ENCODE measurements around the gene AIFM2.

The AIFM2 gene

DNA sequence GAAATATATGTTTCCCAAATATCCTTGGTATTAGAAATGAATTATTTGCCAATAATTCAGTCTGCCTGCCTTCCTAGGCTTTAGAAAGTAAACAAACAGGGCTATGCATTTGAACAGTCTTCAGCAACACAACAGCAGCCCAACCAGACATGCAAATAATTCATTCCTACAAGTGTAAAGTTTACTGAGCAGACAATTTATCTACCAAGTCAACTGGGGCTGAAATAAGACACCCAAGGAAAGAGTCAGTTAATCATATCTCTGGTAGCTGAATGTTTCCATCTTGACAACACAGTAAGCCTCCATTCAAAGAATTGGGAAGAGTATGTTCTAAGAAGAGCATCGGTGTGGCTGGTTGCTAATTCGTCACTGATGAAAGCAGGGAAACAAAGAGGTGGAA is 38.4 kb downstream of the AIFM2 start:
- Histone ChIP-seq H3K4me3 (ENCODE audit: low read length) (no peak overlapping the region), H3K36me3 (replicated peaks; ENCODE audit: low read depth, low read length) (no peaks in the 10 kb centered on the region), H3K9me3 (ENCODE audit: insufficient read depth, low read length) (no peaks in the 10 kb centered on the region), H3K27ac (ENCODE audit: low read length) (no peak overlapping the region), H3K79me2 (ENCODE audit: low read length) (no peaks in the 10 kb centered on the region), H4K20me1 (ENCODE audit: insufficient read depth, low read length) (no peaks in the 10 kb centered on the region), H3K27me3 (ENCODE audit: low read depth, low read length) (no peaks in the 10 kb centered on the region), H2AFZ (ENCODE audit: low read depth, low read length) (no peak overlapping the region), H3K4me1 (ENCODE audit: low read length) (no peaks in the 10 kb centered on the region), H3K4me2 (ENCODE audit: low read length) (no peak overlapping the region), H3K9ac (ENCODE audit: low read length) (no peak overlapping the region)
- TF ChIP-seq EZH2phosphoT487 (IDR thresholded peaks at IDR 0.05; ENCODE audit: low read depth): no peak
- TF ChIP-seq, protein P1, sequence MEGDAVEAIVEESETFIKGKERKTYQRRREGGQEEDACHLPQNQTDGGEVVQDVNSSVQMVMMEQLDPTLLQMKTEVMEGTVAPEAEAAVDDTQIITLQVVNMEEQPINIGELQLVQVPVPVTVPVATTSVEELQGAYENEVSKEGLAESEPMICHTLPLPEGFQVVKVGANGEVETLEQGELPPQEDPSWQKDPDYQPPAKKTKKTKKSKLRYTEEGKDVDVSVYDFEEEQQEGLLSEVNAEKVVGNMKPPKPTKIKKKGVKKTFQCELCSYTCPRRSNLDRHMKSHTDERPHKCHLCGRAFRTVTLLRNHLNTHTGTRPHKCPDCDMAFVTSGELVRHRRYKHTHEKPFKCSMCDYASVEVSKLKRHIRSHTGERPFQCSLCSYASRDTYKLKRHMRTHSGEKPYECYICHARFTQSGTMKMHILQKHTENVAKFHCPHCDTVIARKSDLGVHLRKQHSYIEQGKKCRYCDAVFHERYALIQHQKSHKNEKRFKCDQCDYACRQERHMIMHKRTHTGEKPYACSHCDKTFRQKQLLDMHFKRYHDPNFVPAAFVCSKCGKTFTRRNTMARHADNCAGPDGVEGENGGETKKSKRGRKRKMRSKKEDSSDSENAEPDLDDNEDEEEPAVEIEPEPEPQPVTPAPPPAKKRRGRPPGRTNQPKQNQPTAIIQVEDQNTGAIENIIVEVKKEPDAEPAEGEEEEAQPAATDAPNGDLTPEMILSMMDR (IDR thresholded peaks at IDR 0.05; ENCODE audit: low read depth, low read length): no peak

DNA sequence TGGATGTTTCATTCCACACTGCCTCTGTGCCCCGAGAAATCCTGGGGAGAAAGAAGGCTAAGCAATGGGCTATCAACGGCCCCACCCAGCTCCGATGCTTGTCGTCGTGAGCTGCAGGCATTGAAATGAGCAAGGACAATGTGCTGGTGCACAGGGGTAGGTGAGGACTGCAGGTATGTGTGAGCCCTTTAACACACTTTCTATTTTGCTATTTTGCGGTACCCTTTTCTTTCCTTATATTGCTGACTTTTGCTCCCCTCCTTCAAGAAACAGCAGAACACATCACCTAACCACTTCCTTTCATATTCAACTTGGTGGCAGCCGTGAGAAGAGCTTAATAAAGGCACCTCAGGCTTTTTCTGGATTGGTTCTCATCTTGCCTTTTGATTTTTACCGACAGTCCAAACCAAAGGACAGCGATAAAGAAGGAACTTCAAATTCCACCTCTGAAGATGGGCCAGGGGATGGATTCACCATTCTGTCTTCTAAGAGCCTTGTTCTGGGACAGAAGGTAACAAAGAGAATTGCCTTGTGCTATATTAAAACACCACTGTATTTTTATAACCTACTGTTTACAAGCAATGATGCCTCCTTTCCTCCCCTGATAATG is 39.2 kb downstream of the AIFM2 start:
- H3K79me2 ChIP-seq (ENCODE audit: low read length): no peaks in the 10 kb centered on the region
- TF ChIP-seq EZH2phosphoT487 (IDR thresholded peaks at IDR 0.05; ENCODE audit: low read depth): no peak
- no peaks in the 10 kb centered on the region for H3K27me3 ChIP-seq (ENCODE audit: low read depth, low read length)
- H3K9me3 ChIP-seq (ENCODE audit: insufficient read depth, low read length): no peaks in the 10 kb centered on the region
- H4K20me1 ChIP-seq (ENCODE audit: insufficient read depth, low read length): no peaks in the 10 kb centered on the region
- no peaks in the 10 kb centered on the region for H3K4me1 ChIP-seq (ENCODE audit: low read length)
- no peak overlapping the region for H3K4me2 ChIP-seq (ENCODE audit: low read length)
- no peak overlapping the region for H2AFZ ChIP-seq (ENCODE audit: low read depth, low read length)
- H3K4me3 ChIP-seq (ENCODE audit: low read length): no peak overlapping the region
- H3K9ac ChIP-seq (ENCODE audit: low read length): no peak overlapping the region
- H3K36me3 ChIP-seq (replicated peaks; ENCODE audit: low read depth, low read length): no peaks in the 10 kb centered on the region
- H3K27ac ChIP-seq (ENCODE audit: low read length): no peak overlapping the region

DNA sequence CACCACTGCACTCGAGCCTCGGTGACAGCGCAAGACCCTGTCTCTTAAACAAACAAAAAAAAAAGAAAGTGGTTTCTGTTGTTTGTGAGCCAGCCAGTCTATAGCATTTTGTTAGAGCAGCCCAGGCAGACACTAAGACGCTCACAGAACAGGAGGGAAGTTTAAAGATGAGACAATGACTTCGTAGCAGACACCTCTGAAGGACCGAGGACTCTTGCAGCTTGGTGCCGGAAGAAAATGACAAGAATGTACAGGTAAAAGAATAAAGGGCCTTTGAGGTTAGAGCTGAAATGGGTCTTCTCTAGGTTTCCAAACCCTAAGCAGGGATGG is 40.3 kb downstream of the AIFM2 start:
- H3K4me1 ChIP-seq (ENCODE audit: low read length): no peaks in the 10 kb centered on the region
- no peaks in the 10 kb centered on the region for H3K27me3 ChIP-seq (ENCODE audit: low read depth, low read length)
- no peaks in the 10 kb centered on the region for H3K79me2 ChIP-seq (ENCODE audit: low read length)
- H3K4me2 ChIP-seq (ENCODE audit: low read length): no peak overlapping the region
- no peak overlapping the region for H3K4me3 ChIP-seq (ENCODE audit: low read length)
- TF ChIP-seq, protein P1 (IDR thresholded peaks at IDR 0.05; ENCODE audit: low read depth, low read length): no peak
- no peak for TF ChIP-seq EZH2phosphoT487 (IDR thresholded peaks at IDR 0.05; ENCODE audit: low read depth)
- no peaks in the 10 kb centered on the region for H3K36me3 ChIP-seq (replicated peaks; ENCODE audit: low read depth, low read length)
- H3K9ac ChIP-seq (ENCODE audit: low read length): no peak overlapping the region
- H3K27ac ChIP-seq (ENCODE audit: low read length): no peak overlapping the region
- H2AFZ ChIP-seq (ENCODE audit: low read depth, low read length): no peak overlapping the region
- H3K9me3 ChIP-seq (ENCODE audit: insufficient read depth, low read length): no peaks in the 10 kb centered on the region
- no peaks in the 10 kb centered on the region for H4K20me1 ChIP-seq (ENCODE audit: insufficient read depth, low read length)

DNA sequence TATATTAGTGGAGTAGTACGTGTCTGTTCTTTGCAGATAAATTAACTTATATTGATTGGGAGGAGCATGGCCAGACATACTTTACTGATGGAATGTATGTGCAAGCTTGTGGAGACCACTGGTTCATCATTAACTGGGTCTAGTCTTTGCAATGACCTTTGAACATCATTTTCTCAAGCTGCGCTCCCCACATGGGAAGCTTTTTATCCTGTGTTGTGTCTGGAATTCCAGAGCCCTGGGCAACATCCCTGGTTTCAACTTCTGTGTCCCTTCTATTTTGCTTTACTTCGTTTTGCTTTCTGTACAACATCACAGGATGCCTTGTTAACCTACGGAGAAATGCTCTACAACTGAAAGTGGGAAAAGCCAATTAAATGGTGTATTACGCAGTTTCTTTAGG is 41.7 kb downstream of the AIFM2 start:
- Histone ChIP-seq H2AFZ (ENCODE audit: low read depth, low read length) (no peak overlapping the region), H4K20me1 (ENCODE audit: insufficient read depth, low read length) (no peaks in the 10 kb centered on the region), H3K27ac (ENCODE audit: low read length) (no peak overlapping the region), H3K9ac (ENCODE audit: low read length) (no peak overlapping the region), H3K36me3 (replicated peaks; ENCODE audit: low read depth, low read length) (no peaks in the 10 kb centered on the region), H3K79me2 (ENCODE audit: low read length) (no peaks in the 10 kb centered on the region), H3K4me1 (ENCODE audit: low read length) (no peaks in the 10 kb centered on the region), H3K27me3 (ENCODE audit: low read depth, low read length) (no peaks in the 10 kb centered on the region), H3K4me2 (ENCODE audit: low read length) (no peak overlapping the region), H3K9me3 (ENCODE audit: insufficient read depth, low read length) (no peaks in the 10 kb centered on the region), H3K4me3 (ENCODE audit: low read length) (no peak overlapping the region)
- TF ChIP-seq, protein P1 (IDR thresholded peaks at IDR 0.05; ENCODE audit: low read depth, low read length): no peak
- no peak for TF ChIP-seq EZH2phosphoT487 (IDR thresholded peaks at IDR 0.05; ENCODE audit: low read depth)
